ENCODE results near the gene GABRA5.
"Not testable (repeated sequence)": the region's sequence is repeated elsewhere in the genome, so short reads cannot be mapped to it uniquely, and the experiment has no call there.

Gene GABRA5

DNA sequence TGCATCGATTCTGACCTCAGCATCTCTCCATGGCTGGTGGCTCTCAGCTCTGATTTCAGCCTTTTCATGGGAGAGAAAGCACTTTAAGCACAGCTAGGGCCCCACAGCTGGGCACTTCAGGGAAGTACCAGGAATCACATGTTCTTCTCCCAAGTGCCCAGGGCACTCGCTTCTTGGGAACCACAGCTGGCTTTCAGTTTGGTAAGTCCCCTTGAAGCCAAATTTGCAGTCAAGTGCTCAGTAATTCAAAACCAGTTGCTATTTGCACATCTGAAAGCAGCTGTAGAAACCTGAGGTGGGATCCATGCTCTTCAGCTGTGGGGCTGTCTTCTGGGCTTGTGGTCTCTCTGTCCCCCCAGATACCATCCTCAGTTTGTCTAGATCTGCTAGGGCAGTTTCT, 12.8 kb downstream of the GABRA5 start:
- DNase-seq: peak; percentile 53

DNA sequence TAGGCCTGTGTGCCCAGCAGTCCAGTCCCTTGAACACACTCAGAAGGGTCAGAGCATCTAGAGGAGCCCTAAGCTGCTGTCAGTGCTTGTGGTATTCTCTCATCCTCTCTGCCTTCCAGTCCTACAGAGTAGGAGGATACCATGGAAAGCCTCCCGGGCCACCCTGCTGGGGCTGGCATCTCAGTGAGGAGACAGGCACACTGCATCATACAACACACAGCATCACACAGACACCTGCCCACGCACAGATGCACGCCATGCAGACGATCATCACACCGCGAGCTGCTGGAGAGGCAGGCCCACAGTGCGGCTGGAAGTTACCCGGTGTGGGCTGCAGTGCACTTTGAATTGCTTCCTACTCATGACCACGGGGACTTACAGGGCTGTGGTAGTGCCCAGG, 15.2 kb downstream of the GABRA5 start:
- DNase-seq: no peak

DNA sequence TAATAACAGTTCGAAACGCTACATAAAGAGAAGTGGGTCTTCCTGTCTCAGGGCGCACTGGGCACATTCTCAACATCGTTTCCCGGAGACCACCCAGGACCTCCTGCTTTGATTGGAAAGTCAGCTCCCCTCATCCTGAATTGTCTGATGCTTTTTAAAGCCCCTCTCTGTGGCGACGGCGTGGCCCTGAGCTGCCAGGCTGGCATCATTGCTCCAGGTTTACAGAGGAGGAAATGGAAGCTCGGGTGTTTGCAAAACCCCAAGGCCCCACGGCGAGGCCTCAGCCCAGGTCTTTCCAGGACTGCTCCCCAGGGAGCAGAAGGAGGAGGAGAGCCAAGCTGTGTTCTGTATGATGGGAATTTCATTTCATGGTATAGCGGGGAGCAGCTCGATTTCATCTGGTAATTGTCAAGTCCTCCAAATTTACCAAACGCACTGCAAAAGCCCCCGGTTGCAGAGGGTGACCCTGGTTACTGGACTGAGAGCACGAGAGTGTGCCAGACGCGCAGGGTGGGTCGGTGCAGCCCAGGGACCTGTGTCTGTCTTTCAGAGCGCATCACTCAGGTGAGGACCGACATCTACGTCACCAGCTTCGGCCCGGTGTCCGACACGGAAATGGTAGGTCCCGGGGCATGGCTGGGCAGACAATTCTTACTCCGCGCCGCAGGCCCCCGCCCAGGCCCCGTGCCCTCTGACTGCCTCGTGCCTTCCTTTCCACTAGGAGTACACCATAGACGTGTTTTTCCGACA, 15.9 kb downstream of the GABRA5 start:
- DNase-seq: no peak

DNA sequence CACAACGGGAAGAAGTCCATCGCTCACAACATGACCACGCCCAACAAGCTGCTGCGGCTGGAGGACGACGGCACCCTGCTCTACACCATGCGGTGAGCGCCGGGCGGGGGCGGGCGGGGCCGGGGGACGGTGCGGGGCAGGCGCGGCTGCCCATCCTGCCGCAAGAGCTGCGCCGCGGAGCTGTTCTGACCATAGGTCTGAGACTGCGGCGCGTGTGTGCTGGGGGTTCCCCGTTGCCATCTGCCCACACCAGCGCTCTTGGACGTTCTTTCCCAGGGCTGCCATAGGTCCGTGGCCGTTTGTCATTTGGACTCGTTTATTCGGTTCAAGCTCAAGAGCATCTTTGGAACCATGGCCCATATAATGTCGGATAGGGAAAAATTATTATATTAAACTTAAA, 16.6 kb downstream of the GABRA5 start:
- DNase-seq: no peak

DNA sequence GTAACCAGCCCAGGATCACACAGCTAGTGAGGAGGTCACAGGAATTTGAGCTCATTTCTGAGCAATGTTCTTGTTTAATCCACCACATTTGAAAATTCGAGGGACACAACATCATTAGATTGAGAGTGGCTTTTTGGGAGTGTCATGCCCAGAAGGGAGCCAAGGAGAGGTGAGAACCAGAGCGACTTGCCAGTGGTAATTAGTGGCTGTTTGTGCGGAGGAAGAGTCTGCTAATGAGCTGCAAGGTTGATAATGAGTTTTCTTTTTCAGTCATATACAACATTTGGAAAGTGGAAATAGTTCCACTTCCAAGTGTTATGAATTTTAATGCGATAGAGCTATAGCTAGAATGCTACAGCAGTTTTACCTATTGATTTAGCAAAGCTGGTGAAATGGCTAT, 19.7 kb downstream of the GABRA5 start:
- DNase-seq: no peak

DNA sequence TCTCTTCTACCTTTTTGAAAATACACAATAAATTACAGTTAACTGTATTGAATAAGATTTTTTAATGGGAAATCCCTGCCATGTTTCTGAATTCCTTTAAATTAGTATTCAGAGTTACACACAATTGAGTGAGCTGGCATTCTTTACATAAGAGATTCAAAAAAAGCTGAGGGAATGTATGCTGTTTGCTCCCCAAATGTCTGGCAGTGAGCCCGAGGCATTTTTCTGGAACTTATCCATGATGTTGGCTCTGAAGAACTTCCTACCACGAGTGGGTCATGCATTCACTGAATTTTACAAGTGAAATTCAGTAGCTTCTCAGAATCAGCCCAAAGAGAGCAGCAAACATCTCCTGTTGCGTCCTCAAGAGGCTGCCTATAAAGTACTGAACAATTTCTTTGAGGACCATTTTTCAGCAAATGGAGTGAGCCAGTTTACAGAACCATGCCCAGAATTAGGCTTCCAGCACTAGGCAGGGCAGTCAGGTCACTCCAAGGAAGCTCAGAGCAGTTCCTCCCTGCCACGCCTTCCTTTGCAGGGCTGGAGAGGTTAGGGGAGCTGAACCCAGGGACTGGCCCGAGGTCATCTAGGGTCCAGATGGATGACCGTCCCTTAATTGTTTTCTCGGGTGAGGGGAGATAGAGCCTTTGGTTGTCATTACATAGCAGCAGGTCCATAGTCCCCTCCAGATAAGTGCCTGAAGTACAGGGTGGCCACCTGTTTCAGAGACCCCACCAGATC, 21.2 kb downstream of the GABRA5 start:
- DNase-seq: no peak

DNA sequence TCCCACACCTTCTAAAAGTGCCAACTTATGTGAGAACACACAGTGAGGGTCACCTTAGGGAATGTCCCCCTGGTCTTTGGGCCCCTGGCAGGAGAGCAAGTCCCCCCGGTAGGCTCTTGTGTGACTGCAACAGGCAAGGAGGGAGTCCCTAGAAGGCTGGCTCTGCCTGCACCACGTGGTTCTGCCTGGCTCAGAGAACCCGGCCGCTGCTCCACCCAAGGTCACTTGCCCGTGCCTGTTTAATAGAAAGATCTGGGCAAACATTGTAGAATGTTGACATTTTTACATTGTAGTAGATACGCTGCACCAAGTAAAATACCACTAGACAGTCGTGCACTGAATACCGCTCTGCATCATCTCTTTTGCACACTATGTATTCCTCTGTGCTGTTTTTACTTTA, 21.9 kb downstream of the GABRA5 start:
- no peak for DNase-seq

DNA sequence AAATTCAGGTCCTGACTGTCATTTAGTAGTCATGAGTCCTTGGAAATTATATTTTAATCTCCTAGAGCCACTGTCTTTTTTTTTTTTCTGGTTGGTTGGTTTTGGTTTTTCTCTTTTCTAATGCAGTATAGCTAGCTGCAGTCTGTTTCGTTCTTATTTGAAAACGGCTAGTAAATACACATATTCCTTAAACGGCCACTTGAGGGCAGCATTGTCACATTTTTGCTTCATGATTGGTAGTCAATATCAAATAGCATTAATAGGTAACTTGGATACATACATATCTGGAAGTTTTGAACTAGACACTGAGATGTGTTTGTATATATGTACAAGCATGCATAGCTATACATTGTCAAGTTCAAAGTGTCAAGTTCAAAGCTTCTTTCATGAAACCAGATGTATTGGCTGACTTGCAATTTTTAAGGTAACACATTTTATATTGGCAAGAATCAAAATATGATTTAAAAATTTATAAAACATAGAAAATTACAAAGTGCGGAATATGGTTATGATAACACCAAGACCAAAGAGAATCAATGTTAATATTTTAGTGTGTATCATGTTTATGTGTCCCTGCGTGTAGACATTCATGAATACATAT, 22.5 kb downstream of the GABRA5 start:
- DNase-seq: no peak

DNA sequence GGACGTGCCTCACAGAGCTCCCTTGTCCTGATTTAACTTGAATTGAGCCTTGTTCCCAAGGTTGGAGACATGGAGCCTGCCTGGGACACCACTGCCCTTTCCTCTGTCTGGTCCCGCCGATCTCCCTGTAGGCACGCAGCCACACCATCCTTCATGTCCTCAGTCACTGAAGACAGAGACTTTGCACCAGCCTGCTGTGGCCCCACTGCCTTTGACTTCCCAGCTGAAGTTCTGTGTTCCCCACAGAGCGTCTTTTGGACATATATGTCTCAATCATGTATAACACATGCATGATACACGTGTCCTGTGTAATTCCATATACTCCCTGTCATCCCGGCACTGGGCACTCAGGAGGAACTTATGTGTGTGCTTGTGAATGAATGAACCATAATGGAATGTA, 23.6 kb downstream of the GABRA5 start:
- no peak for DNase-seq

DNA sequence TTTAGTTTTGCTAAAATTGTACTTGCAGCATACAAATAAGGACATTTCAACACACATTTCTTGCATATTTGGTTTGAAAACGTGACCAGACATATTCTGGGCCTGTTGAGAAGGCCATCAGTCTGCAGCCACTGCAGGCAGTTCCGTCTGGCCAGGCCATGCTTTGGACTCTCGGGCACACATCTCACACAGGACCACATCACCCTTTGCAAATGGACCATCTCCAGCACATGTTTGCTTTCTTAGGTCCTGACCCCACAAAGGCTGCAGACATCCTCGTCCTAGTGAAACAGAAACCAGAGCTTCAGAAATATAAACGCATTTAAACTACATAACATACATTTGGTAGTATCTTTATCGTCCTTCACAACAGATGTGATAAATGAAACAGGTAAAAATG, 24.1 kb downstream of the GABRA5 start:
- no peak for DNase-seq

DNA sequence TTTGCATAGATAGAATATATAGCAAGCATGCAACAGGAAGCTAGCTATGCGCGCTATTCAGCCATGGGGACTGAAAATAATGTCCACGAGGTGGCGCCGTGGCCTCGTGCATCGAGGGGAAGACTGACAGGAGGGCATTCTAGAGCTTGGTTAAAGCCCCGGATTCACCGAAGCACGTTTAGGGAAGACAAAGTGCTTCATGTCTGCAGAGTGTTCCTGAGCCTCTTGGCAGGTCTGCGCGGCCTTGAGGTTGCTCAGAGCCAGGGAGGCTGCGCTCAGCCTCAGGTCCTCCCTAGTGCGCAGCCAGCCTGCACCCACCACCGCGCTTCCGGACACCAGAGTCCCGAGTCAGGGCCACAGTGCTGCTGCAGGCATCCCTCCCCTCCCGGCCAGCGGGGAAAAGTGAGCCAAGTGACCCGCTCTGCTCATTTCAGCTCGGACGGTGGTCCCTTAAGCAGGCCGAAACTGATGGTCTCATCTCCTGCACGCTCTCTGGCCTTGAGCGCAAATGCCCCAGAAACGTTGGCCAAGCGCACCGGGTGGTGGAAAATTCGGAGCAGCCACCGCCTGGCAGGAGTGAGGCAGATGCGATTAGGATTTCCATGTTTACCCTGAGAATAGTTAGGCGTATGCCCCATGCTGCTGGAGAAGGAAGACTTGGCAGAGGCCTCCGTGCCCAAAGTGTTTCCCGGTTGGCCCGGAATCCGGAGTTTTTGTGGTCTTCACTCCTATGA, 24.8 kb downstream of the GABRA5 start:
- DNase-seq: peak; percentile 45

DNA sequence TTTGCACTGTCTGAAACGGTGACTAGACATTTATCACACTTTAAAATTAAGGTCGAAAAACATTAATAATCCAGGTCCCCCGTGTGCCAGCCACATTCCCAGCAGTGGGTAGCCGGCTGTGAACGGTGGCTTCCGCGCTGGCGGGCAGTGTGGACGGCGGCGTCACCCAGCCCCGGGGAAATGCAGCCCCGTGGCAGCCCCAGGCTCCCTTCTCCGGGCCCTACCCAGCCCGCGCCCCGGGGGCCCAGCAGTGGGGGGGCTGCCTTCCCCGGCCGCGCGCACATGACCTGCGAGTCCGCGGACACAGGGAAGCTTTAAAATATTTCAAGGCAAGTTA, 25.3 kb downstream of the GABRA5 start:
- DNase-seq: no peak

DNA sequence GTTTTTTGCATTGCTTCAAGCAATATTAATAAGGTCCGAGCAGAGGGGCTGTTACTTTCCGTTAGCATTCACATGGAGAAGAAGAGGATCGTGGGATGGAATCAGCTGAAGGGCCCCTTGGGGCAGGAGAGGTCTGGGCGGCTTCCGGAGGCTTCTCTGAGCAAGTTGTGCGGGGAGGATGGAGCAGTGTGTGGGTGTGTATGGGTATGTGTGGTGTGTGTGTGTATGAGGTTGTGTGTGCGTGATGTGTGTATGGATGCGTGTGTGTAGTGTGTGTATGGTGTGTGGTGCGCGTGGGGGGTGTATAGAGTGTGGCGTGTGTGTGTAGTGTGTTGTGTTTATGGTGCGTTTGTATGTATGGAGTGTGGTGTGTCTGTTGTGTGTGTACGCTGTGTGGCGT, 25.8 kb downstream of the GABRA5 start:
- DNase-seq: no peak

DNA sequence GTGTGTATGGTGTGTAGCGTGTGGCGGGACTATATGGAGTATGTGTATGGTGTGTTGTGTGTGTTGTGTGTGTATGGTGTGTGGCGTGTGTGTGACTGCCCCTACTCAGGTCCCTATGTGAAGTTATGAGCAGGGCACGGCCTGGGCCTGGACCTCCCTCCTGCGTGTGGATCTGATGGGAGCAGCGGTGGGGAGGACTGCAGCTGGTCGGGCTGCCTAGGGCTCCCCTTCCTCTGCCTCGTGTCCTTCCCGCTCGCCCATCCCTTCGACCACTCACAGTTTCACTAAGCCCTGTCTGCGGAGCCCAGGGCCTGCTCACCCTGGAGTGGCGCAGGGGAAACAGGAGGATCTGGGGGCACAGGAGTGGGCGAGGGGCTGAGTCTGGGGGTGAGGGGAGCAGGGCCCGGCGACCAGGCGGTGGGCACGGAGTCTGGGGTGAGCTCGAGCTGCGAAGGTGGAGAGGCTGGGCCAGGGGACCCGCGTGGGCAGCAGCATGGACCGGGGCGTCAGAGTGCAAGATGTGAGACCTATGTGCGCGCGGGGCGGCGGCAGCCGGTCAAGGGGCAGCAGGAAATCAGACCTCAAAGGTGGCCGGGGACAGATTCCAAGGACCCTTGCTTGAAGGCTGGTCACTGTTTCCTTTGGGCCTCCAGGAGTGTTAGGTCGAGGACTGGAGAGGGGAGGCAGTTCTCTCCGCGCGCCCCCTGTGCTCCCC, 26.6 kb downstream of the GABRA5 start:
- no peak for DNase-seq

DNA sequence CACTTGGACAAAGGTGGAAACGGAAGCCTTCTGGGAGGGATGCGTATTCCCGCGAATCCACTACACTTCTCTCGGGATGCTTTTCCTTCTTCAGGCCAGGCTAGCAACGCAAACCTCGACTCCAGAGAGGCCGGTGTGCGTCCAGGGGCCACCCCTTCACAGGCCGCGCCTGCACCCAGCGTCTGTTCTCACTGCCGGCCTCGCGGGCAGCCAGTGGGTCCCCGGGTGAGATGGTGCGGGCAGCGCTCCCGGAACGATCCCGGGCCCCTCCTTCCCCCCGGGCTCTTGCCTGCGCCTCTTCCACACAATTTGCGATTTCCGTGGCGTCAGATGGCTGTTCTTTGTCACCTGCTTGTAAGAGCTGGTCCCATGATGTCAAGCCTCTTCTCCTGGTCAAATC, 27.3 kb downstream of the GABRA5 start:
- no peak for DNase-seq

DNA sequence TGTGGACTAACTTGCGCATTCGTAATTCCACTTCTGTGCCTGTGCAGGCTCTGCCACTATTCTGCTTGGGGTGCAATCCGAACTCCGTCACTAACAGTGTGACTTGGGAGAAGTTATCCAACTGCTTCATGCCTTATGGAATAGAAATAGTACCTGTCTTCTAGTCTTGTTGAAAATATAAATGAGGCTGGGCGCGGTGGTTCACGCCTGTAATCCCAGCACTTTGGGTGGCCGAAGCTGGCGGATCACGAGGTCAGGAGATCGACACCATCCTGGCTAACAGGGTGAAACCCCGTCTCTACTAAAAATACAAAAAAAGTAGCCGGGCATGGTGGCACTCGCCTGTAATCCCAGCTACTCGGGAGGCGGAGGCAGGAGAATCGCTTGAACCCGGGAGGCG, 28.5 kb downstream of the GABRA5 start:
- not testable (repeated sequence) for DNase-seq

DNA sequence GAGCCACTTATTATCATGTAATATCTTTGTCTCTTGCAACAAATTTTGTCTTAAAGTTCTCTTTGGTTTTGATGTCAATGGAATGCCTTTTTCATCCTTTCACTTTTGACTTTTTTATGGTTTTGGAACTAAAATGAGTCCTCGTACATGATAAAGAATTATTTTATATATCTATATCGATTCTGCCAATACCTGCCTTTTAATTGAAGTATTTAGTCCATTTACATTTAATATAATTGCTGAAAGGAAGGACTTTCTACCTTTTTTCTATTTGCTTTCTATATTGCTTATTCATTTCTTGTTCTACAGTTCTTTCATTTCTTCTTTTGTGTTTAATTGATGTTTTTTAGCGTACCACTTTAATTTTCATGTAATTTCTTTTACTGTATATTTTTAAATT, 32.8 kb downstream of the GABRA5 start:
- no peak for DNase-seq

DNA sequence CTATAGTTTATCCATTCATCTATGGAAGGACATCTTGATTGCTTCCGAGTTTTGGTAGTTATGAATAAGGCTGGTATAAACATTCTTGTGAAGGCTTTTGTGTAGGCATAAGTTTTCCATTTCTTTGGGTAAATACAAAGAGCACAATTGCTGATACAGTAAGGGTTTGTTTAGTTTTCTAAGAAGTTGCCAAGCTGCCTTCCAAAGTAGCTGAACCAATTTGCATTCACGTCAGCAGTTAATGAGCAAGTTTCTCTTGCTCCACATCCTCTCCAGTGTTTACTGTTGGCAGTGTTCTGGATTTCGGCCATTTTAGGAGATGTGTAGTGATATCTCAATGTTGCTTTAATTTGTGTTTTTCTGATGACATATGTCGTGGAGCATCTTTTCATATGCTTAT, 34.2 kb downstream of the GABRA5 start:
- no peak for DNase-seq

DNA sequence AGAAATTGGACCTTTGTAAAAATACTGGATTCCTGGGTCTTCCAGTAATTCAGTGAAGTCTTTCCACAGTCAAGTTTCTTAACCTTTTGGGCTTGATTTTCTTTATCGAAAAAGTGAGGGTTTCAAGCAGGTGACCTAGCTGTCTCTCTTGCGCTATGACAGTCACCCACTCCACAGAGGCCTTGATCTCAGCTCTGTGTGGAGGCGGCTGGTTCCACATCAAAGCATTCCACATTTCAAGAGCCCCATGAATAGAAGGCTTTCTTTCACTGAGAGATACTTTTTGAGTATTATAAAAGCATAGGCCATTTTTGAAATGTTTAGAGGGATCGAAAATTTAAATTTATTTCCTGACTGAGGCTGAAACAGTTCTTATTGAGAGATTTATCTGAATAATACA, 43.9 kb downstream of the GABRA5 start:
- no peak for DNase-seq

DNA sequence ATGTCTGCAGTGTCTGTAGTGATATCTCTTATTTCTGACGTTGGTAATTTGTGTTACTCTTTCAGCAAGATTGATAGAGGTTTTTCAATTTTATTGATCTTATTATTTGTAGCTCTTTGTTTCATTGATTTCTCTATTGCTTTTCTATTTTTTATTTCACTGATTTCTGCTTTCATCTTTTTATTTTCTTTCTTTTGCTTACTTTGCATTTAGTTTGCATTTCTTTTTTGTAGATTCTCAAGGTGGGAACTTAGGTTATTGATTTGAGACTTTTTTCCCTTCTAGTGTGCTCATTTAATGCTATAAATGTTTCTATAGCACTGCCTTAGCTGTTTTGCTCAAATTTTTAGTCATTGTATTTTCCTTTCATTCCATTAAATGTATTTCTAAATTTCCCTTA, 54.6 kb downstream of the GABRA5 start:
- no peak for DNase-seq

DNA sequence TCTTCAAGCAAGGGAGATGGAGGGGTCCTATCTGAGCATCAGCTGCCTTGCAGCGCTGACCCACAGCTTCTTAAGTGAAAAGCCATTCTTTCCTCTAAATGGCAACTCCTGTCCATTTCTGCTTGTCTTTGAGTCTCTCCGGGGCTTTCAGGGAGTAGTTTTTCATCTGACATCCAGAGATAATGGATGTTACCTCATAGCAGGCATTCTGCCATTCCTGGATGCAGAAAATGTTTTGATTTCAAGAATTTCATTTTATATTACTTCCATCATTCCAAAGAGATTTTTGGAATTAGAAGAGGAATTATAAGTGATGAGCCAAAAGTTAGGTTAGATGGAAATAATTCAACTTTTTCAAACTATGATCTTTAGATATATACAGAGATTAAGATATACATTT, 59.2 kb downstream of the GABRA5 start:
- DNase-seq: no peak

DNA sequence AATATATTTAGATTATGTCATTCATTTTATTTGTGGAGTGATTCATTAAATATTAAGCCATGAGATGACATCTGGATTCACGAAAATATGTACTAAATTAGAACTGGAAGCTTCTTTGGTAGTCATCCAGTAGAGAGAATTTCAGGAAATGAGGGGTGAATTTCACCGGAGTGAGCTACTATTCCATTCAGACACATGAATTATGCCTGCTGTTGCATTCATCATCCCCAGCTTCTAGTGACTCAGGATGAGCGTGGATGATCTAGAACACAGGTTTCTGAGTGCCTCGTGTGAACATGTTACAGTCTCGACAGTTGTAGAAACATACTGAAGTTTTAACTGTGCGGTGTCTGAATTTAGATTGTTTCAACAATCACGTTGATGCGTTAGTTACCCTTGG, 61.2 kb downstream of the GABRA5 start:
- DNase-seq: no peak

DNA sequence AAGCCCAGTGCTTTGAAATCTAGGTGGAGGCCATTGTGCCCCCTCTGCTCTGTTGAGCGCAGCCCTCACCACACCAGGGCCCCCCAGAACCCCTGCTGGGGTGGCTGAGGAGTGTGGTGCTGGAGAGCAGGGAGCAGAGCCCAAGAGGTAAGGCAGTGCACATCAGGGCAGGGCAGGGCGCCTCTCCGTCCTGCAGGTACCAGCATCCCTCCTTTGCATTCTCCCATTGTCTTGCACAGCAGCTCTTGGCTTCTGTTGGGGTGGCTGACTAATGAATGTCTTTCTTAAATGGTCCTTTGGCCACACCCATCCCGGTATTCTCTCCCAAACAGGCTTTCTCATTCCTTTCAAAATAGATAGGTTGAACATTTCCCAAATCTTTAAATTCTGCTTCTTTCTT, 62.7 kb downstream of the GABRA5 start:
- no peak for DNase-seq
